HTR-8/SVneo (cell line): ENCODE results near the gene ZNF407.

Source experiments
- DNase-seq: peaks from one replicate; pipeline ENCODE4 v3.0.0; 2011; ENCODE audit warnings: low spot score, mixed read lengths; ENCODE audit not compliant: insufficient read length
- FAIRE-seq: peaks from 2 replicates; lab custom pipeline; 2011; peaks lifted over from hg19 to GRCh38; lab: Jason Lieb, UNC

Gene ZNF407

DNA sequence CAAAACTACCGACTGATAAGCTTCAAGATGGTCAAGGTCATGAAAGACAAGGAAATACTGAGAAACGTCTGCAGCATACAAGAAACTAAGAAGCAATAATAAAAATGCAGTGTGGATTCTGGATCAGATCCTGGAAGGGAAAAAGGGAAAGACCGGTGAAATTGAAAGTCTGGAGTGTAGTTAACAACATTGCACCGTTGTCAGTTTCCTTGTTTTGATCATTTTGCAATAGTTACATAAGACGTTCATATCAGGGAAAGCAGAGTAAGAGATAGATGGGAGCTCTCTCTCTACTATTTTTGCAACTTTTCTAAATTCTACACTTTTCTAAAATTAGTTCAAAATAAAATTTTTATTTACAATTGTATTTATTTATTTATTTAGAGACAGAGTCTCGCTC lies 15.0 kb upstream of the ZNF407 start:
- no peak for FAIRE-seq
- DNase-seq, result no peak

DNA sequence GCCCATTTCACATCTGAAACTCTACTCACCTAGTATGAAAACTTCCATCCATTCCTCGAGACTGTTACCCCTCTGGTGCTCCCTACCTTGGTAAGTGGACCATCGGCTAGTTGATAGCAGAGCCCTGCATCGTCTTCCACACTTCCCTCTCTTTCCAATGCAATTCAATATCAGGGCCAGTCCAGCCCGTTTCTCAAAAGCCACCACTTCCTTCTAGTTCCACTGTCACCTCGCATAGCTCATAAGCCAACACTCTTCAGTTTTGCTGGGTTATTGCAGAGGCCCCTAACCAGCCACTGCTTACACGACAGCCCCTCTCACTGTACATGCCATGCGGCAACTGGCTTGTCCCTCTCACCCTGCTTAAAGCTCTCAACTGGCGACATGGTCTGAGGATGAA lies 10.2 kb upstream of the ZNF407 start:
- DNase-seq, result no peak
- no peak for FAIRE-seq

DNA sequence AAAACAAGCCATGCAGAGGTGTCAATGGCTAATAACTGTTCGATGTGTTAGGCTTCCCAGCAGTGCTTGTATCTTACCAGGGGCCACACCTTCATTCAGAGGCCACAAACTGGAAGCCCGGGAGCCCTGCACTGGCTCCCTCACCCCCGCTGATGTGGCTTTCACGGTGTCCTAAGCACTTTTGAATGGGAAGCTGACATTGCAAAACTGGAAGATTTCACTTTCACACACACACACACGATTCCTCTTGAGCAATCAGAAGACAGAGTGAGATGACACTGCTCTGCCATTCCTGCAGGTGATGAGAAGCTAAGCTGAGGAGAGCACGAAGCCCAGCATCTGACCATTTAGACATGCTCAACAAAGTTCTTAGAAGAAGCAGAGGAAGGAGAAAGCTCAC lies 8.6 kb upstream of the ZNF407 start:
- DNase-seq, result no peak
- no peak for FAIRE-seq

DNA sequence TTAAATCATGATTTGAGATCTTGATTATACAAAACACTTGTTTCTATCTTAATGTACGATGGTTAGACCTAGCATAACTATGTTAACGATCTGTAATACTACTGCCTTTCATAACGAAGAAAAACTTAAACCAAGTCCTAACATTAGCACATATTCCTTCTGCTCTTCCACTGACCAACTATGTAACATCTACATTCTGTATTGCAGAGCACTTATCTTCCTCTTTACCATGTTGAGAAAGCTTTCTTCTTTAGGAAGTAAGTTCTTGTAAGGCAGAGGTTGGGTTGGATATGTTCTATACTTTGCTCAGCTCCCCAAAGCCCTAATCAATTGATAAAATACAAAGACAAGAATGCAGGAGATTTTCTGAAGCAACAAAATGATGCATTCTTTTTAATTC lies 7.9 kb upstream of the ZNF407 start:
- FAIRE-seq (no peak), DNase-seq (no peak)

DNA sequence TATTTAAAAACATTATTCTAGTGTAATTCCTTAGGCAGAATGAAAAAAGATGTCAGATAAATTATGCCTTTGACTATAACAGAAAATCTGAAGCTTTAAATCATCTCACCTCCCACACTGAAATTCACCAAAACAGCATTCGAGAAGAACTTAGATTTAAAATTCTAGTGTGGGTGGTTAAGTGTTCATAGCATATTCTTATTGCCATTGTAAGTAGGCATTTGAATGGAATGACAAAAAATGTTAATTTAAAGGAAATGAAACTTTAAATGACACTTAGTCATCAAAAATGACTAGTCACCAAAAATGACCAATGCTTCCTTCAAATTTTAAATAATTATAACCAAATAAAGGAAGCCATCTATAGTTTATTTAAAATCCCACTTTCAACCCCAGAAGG lies 7.0 kb upstream of the ZNF407 start:
- FAIRE-seq (no peak), DNase-seq (no peak)

DNA sequence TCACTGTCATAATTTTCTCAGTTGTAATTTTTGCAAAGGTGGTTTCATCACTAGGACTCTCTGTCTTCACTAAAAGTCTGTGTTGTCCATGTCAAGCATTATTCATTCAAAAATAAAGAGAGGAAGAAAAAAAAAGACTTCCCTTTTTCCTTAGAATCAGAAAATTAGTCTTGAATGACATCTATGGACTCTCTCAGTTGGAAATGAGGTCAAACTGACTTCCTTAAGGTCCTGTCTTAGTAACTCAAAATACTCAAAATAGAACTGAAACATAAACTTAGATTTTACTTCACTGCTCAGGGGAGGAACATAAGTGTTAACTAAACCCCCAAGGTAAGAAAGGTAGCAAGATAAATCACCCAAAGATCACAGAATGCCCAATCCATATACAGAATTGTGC lies 2.2 kb upstream of the ZNF407 start:
- no peak for FAIRE-seq
- DNase-seq, result no peak

DNA sequence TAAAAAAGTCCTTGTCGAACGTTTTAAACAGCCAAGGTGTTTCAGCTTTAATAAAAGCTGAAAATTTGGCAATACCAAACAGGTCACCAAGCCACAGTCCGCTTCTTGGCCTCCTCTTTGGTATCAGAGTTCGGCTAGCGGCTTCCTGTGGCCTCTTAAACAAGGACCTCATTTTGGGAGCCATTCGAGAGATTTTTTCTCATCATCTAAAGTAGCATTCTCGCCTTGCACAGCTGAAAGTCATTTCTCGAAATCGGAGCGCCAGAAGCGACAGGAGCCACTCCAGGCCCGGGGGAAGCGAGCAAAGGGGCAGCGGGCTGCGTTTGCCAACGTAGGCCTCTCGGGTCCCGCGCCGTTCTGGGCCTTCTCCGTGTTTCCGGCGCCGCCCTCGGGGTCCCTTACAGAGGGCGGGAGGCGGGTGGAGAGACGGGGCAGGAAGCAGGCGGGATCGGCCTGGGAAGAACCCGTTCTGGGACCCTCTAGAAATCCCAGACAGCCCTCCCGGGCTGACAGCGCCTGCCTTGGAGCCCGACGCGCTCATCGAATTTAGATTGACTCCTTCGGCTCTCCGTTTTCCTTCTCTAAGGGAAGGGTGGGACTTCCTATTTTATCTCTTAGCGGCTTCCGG lies 522 bp upstream of the ZNF407 start:
- FAIRE-seq, result no peak
- DNase-seq, result peak; percentile 17

DNA sequence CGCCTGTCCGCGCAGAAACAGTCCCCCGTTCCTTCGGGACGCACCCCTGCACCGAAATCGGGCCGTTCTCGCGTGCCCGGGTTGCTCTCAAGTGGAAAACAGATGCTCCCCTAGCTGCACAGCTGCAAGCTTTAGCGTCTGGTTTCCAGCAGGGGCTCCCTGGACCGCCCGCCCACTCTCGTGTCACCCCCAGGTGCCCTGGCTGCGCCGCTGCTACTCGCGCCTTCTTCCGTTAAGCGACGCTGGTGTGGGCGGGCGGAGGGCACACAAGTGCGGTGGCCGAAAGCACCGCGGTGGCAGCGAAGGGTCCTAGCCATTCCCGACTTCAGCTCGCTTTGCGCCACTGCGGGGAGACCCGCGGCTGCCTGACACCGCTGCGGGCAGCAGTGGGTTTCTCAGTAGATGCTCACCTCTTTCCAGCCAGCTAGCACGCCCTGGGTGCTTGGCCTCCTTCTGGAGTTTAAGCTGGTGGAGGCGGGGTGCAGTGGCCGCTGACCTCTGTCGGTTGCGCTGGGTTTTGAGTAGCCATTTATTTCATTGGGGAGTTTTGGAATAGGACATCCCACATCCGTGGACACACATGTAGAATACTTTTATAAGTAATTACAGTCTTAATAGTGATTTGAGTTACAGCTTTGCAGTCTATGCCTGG lies 806 bp downstream of the ZNF407 start:
- DNase-seq (peak; percentile 22), FAIRE-seq (no peak)

DNA sequence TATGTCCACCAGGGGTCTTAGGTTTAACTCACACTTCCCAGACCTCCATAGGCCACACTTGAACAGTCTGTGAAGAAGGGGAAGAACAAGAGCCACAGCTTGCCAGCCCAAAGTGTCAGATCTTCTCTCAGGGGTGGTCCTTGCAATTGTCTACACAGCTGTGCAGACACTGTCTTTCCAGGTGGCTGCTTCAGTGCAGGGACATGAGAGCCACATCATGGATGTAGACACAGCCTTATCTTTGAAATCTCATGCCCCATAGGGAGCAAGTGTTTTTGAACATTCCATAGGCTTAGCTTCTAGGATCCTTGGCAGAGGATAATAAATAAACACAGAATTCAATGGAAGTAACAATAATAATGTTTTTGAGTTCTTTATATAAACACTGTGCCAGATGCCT lies 6.7 kb downstream of the ZNF407 start:
- DNase-seq, result no peak

DNA sequence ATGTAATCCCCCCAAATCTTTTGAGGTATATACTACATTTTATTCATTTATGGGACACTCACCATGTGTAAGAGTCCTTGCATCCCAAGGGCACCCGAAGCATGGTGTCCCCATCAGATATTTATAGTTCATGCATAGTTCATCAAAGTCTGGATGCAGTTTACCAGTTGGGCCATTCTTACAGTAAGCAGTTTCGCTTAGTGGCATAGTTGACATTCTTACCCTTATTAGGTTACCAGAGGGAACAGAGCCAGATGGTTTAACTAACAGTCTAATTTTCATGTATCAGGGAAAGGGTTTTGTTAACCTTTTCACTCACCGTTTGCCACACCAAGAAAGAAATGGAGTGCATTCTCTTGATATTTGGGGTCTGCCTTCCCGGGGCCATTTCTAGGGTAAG lies 7.1 kb downstream of the ZNF407 start:
- FAIRE-seq (no peak), DNase-seq (no peak)

More for the DNA sequence above, 6.7 kb downstream of the ZNF407 start:
- FAIRE-seq, result no peak

DNA sequence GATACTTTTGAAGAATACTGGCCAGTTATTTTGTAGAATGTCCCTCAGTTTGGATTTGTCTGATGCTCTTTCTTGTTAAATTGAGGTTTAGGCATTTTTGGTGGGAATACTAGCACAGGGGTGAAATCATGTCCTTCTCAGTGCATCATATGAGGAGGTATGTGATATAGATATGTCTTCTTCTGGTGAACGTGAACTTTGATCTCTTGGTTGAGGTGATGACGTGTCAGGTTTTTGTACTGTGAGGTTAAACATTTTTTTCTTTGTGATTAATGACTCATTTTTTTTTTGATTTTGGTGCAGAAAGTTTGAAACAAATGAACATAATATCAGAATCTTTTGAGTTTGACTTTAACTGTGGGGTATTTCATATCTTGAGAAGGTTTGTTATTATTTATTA lies 11.0 kb downstream of the ZNF407 start:
- FAIRE-seq (no peak), DNase-seq (no peak)

DNA sequence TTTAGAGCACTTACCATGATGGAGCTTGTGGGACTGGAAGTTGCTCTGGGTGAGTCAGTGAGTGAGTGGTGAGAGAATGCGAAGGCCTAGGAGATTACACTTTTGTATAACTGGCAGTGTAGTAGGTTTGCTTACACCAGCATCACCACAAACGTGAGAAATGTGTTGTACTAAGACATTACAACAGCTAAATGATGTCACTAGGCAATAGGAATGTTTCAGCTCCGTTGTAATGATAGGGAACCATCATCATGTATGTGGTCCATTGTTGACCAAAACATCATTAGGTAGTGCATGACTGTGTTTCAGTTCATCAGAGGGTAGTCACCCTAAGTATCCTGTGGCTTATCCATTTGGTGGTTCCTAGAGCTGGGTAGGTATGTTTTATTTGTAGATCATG lies 11.9 kb downstream of the ZNF407 start:
- FAIRE-seq (no peak), DNase-seq (no peak)

DNA sequence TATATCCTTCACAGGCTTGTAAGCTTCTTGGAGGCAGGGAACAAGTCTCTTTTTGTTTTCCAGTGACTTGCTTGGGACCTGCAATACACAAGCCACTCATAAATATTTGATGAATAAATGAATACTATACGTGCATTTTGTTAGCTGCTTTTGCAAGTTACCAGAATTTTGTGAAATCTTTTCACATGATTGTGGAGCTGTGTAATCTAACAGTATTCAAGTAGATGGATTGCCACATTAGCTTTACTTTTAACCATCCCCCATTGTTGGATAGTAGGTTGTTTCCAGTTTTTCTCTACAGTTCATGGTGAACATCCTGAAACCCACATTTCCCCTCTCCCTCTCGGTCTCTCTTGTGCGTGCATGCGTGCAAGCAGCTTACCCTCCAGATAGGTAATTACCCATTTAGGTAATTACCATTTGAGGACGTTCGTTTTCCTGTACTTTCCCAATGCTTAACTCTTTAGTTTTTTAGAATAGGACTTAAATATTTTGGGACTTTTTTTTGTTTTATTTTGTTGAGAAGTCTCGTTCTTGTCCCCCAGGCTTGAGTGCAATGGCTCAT lies 12.5 kb downstream of the ZNF407 start:
- FAIRE-seq (no peak), DNase-seq (no peak)

DNA sequence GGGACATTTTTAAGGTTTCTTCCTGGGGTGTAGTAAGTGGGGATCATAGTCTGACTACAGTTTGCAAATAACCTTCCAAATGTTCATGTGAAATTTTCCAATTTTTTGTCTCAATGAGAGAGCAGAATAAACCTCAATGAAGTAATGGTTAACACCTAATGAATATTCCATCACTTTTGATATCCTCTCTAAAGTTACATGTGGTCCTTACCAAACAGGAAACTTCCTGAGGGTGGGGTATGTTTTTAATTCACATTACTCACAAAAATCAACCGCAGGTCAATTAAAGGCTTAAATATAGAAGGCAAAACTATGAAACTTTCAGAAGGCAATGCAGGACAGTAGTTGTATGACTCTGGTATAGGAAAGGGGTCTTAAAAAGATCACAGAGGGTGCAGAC lies 13.2 kb downstream of the ZNF407 start:
- FAIRE-seq, result no peak

DNA sequence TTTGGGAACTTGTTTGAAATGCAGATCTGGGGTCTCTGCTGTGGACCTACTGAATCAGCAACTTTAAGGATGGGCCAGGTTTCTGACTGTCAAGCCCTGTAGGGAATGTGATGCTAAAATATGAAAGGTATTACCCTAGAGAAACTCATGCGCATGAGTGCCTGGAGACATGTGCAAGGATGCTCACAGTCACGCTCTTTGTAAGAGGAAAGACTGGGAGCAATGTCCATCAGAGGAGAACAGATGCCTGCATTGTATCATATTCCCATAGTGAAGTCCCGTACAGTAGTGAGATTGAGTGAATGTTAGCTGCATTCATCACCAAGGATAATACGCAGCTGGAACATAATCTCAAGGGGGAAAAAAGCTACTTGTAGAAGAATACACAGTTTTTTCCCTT lies 14.1 kb downstream of the ZNF407 start:
- FAIRE-seq (no peak), DNase-seq (no peak)

More for the DNA sequence above, 13.2 kb downstream of the ZNF407 start:
- DNase-seq, result no peak

DNA sequence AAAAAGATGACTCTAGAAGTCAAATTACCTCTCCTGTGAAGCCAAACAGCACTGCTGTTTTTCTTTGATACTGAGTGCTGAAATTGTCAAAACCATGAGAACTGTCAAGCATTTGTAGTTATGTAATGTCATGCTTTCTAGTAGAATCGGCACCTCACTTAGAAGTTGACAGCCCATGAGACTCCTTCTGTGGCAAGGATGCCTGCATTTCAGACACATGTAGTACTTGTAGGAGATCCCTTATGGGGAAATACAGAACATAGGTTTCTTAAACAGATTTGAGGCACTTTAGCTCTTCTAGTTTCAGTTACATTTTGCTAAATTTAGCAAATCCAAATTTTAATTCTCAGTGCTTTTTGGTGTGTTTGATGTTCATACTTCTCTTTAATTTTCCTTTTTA lies 15.7 kb downstream of the ZNF407 start:
- DNase-seq, result no peak
- FAIRE-seq, result no peak

DNA sequence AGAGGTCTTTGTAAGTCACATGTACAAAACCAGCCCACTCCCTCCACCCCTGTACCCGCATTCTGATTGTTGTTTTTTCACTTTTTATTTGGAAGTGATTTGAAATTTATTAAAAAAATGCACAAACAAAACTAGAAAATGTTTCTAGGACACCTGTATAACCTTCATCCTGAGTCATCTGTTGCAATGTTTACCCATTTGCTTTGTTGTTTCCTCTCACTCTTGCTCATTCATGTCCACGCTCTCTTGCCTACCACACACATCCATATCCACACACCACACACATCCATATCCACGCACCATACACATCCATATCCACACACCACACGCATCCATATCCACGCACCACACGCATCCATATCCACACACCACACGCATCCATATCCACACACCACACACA lies 18.8 kb downstream of the ZNF407 start:
- DNase-seq (no peak), FAIRE-seq (no peak)

DNA sequence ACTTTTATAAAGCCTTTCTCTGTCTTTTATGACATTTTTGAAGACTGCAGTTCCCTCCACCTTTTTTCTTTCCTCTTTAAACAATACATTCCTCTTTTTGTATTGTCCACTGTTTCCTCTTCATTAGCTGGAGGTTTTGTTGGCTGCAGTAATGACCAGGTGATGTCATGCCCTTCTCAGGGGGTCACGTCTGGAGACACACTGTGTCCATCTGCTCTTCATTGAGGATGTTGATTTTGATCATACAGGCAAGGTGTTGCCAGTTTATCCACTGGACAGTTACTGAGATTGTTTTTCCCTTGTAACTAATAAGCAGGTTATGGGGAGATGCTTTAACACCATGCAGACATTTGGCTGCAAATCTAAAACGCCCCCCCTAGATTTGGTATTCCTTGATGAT lies 19.8 kb downstream of the ZNF407 start:
- DNase-seq (no peak), FAIRE-seq (no peak)

DNA sequence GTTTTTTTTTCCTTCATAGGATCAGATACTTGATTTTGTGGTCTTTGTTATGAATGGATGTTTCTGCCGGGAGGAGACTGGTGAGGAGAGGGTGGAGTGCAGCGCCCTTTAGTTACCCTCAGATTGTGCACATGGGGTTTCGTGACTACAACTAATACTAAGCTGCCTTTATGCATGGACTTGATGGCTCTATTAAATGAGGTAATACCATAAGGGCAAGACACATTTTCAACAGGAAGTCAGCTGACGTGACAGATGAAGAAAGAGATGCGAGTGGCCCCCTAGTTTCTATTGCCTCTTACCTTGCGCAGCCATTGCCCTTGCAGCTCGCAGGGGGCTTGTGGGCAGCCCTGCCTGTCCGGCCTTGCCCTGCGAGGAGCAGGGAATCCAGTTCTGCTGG lies 24.4 kb downstream of the ZNF407 start:
- FAIRE-seq, result no peak
- DNase-seq, result no peak

DNA sequence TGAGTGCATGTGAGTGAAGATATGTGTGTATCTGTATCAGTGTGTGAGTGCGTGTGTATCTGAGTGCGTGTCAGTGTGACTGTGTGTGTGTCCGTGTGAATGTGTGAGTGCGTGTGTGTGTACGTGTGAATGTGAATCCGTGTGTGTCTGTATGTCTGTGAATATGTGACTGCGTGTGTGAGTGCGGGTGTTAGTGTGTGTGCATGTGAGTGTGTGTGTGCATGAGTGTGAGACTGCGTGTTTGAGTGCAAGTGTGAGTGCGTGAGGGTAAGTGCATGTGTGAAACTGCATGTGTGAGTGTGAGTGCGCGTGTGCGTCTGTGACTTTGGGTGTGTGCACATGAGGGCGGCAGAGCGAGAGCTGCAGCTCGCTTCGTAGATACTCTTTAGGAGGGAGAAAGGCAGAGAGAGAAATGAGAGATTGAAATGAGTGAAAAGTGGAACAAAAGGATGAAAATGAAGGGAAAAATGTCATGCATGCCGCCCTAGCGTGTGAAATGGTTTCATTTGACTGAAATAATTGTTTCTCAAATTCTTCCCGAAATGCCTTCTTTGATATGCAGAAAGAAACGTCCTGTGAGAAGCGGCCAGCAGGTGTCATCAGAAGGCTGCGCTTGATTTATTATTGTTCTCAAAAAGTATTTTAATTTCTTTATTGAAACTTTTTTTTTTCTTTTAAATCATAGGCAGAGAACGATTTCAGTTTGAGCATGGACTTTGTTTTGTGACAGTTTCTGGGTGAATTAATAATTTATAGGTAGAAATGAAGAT lies 25.6 kb downstream of the ZNF407 start:
- DNase-seq (no peak), FAIRE-seq (peak; percentile 48)

DNA sequence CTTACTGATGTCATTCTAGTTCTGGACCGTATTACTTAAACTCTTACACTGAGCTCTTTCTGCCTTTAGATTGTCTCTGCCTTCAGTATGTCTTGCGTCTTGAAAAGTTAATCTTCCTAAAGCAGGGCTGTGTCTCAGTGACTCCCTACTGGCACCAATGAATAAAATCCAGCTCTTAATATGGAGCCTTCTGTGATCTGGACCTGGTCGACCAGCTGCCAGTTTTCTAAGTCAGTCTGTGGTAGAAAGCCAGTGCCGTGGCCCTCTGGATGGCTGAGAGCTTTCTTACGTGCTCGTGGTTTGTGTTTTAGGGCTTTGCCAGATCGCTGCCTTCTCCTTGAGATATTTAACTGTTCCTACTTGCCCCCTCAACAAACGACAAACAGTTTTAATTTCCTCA lies 26.8 kb downstream of the ZNF407 start:
- DNase-seq (no peak), FAIRE-seq (no peak)
